PC-3 (cell line): ENCODE measurements around the gene DUXB. TPM values are rescaled to one million over a fixed set of nuclear protein-coding genes. Genes with fewer than 3 reads are reported as not detected.

Experiments
- ATAC-seq: fragments of 200-7000 bp; cut with Tn5 transposase; 2 replicates; pipeline ENCODE4 v1.9.1; 2020; ENCODE audit warnings: mild to moderate bottlenecking, moderate library complexity
- BruUV-seq: library from RNA; stranded (reverse); fragments of 400-500 nt; replicated peaks from 2 replicates; lab custom pipeline; 2021; lab: Mats Ljungman, UMichigan
- CTCF ChIA-PET: fragments of 300-600 bp; sonication (Branson Sonifier 250); formaldehyde crosslinking; loops from one replicate; lab custom pipeline; 2022; ENCODE audit warnings: antibody characterized with exemption; lab: Charles Lee
- POLR2A ChIA-PET: fragments of 300-600 bp; sonication (Branson Sonifier 250); formaldehyde crosslinking; loops from one replicate; lab custom pipeline; 2022; ENCODE audit warnings: antibody characterized with exemption; ENCODE audit not compliant: unreplicated experiment; lab: Charles Lee
- DNase-seq: peaks from one replicate; pipeline ENCODE4 v3.0.0-alpha.2; 2015
- H2AFZ ChIP-seq: fragments of 300-600 bp; sonication (generic); 2 replicates; pipeline ENCODE4 v1.6.0; 2016; ENCODE audit warnings: antibody characterized with exemption, low read length
- H3F3A ChIP-seq: fragments of 300-600 bp; sonication (generic); one replicate; pipeline ENCODE4 v1.6.0; 2017; ENCODE audit warnings: antibody characterized with exemption, low read length, control low read depth, mild to moderate bottlenecking; ENCODE audit not compliant: unreplicated experiment
- H3K27ac ChIP-seq: fragments of 300-600 bp; sonication (generic); 2 replicates; pipeline ENCODE4 v1.5.1; 2016; ENCODE audit warnings: mild to moderate bottlenecking, low read length
- H3K27me3 ChIP-seq: fragments of 300-600 bp; sonication (generic); 2 replicates; pipeline ENCODE4 v1.6.1; 2016; ENCODE audit warnings: low read length, mixed read lengths
- H3K36me3 ChIP-seq: fragments of 300-600 bp; sonication (generic); 2 replicates; pipeline ENCODE4 v1.6.1; 2016; ENCODE audit warnings: low read depth, mixed run types, low read length, mixed read lengths
- H3K4me1 ChIP-seq: fragments of 300-600 bp; sonication (generic); 2 replicates; pipeline ENCODE4 v1.5.1; 2016; ENCODE audit warnings: low read length; ENCODE audit not compliant: insufficient read depth
- H3K4me2 ChIP-seq: fragments of 300-600 bp; sonication (generic); 2 replicates; pipeline ENCODE4 v1.6.0; 2016; ENCODE audit warnings: low read length
- H3K4me3 ChIP-seq: fragments of 300-600 bp; sonication (generic); 2 replicates; pipeline ENCODE4 v1.5.1; 2016; ENCODE audit warnings: mild to moderate bottlenecking, low read length, mixed read lengths
- H3K79me2 ChIP-seq: fragments of 300-600 bp; sonication (generic); 2 replicates; pipeline ENCODE4 v1.6.1; 2017; ENCODE audit warnings: low read length, mixed read lengths
- H3K9ac ChIP-seq: fragments of 300-600 bp; sonication (generic); 2 replicates; pipeline ENCODE4 v1.6.0; 2016; ENCODE audit warnings: mild to moderate bottlenecking, low read length
- H3K9me2 ChIP-seq: fragments of 300-600 bp; sonication (generic); replicated peaks from 2 replicates; pipeline ENCODE4 v1.6.1; 2016; ENCODE audit warnings: mixed run types, low read length, mixed read lengths
- H3K9me3 ChIP-seq: fragments of 300-600 bp; sonication (generic); 2 replicates; pipeline ENCODE4 v1.6.1; 2016; ENCODE audit warnings: low read length, mixed read lengths
- H4K20me1 ChIP-seq: fragments of 300-600 bp; sonication (generic); 2 replicates; pipeline ENCODE4 v1.6.1; 2016; ENCODE audit warnings: low read length, mixed read lengths
- CTCF ChIP-seq: fragments of 300-600 bp; sonication (generic); conservative IDR thresholded peaks from 2 replicates; pipeline ENCODE4 v1.5.1; 2017; ENCODE audit warnings: antibody characterized with exemption, low read depth, mild to moderate bottlenecking, low read length
- EZH2 ChIP-seq: fragments of 300-600 bp; sonication (generic); IDR thresholded peaks from one replicate; pipeline ENCODE4 v1.6.1; 2017; ENCODE audit warnings: antibody characterized with exemption, mild to moderate bottlenecking, low read length; ENCODE audit not compliant: unreplicated experiment
- EZH2phosphoT487 ChIP-seq: fragments of 300-600 bp; sonication (generic); IDR thresholded peaks from 2 replicates; pipeline ENCODE4 v1.6.1; 2018; ENCODE audit warnings: mild to moderate bottlenecking, antibody characterized with exemption, low read length, borderline replicate concordance
- intact Hi-C: fragments of 100-400 bp; cut with micrococcal nuclease; formaldehyde crosslinking; loops from 2 replicates; pipeline ENCODE4 v1.9.0; 2023
- total RNA-seq: library from RNA; depleted of rRNA; stranded (reverse); fragments of >200 nt; gene quantifications from 2 replicates; pipeline ENCODE4 v1.2.3, GENCODE V29; 2014

Gene DUXB
- total RNA-seq, 1 experiment from 2014 or later: not detected

- intact Hi-C loops: no loop called here
- Histone ChIP-seq H3K79me2 (no peaks in the 10 kb centered on the region), H3K4me2 (no peak overlapping the region), H2AFZ (no peak overlapping the region), H3K4me1 (no peaks in the 10 kb centered on the region), H3F3A (no peaks in the 10 kb centered on the region), H4K20me1 (no peaks in the 10 kb centered on the region), H3K4me3 (no peak overlapping the region), H3K9me2 (no peaks in the 10 kb centered on the region), H3K27me3 (no peaks in the 10 kb centered on the region), H3K9me3 (no peaks in the 10 kb centered on the region), H3K9ac (no peak overlapping the region), H3K36me3 (no peaks in the 10 kb centered on the region), H3K27ac (no peak overlapping the region)
- ChIA-PET POLR2A (no interaction called here), CTCF (no interaction called here)
- TF ChIP-seq EZH2 (no peak), EZH2phosphoT487 (no peak), CTCF (no peak)
- ATAC-seq: no peak
- BruUV-seq: no TSS peak
- DNase-seq: no peak
These were observed 2.0 kb upstream of the DUXB start for GRCh38 chr16:75703306-75703705.

GRCh38 chr16:75702242-75702641 is 981 bp upstream of the DUXB start:
- no TSS peak for BruUV-seq
- intact Hi-C loops: no loop called here
- Histone ChIP-seq H3K4me2 (no peak overlapping the region), H3K4me3 (no peak overlapping the region), H3K79me2 (no peaks in the 10 kb centered on the region), H3K36me3 (no peaks in the 10 kb centered on the region), H3K27ac (no peak overlapping the region), H3K9me2 (no peaks in the 10 kb centered on the region), H4K20me1 (no peaks in the 10 kb centered on the region), H3F3A (no peaks in the 10 kb centered on the region), H3K9me3 (no peaks in the 10 kb centered on the region), H3K4me1 (no peaks in the 10 kb centered on the region), H2AFZ (no peak overlapping the region), H3K27me3 (no peaks in the 10 kb centered on the region), H3K9ac (no peak overlapping the region)
- ChIA-PET CTCF (no interaction called here), POLR2A (no interaction called here)
- TF ChIP-seq EZH2: no peak
- TF ChIP-seq CTCF: no peak
- no peak for TF ChIP-seq EZH2phosphoT487
- no peak for DNase-seq
- ATAC-seq: no peak

GRCh38 chr16:75697571-75697970 is 3.7 kb downstream of the DUXB start:
- Histone ChIP-seq H3K9me3 (no peaks in the 10 kb centered on the region), H3K79me2 (no peaks in the 10 kb centered on the region), H4K20me1 (no peaks in the 10 kb centered on the region), H3K27ac (no peak overlapping the region), H3K4me3 (no peak overlapping the region), H3K27me3 (no peaks in the 10 kb centered on the region), H3K9ac (no peak overlapping the region), H3K4me2 (no peak overlapping the region), H3F3A (no peaks in the 10 kb centered on the region), H3K36me3 (no peaks in the 10 kb centered on the region), H2AFZ (no peak overlapping the region), H3K9me2 (no peaks in the 10 kb centered on the region), H3K4me1 (no peaks in the 10 kb centered on the region)
- TF ChIP-seq EZH2: no peak
- CTCF ChIA-PET: no interaction called here
- DNase-seq (no peak), ATAC-seq (no peak)
- intact Hi-C loops: no loop called here
- BruUV-seq: no TSS peak
- POLR2A ChIA-PET: no interaction called here
